ENCODE results near the gene MAGI1. TPM values are rescaled to one million over a fixed set of nuclear protein-coding genes. Genes with fewer than 3 reads are reported as not detected.

Gene MAGI1
- total RNA-seq, 2 donors from 2014 or later, result 37.5 to 51.6 TPM

DNA sequence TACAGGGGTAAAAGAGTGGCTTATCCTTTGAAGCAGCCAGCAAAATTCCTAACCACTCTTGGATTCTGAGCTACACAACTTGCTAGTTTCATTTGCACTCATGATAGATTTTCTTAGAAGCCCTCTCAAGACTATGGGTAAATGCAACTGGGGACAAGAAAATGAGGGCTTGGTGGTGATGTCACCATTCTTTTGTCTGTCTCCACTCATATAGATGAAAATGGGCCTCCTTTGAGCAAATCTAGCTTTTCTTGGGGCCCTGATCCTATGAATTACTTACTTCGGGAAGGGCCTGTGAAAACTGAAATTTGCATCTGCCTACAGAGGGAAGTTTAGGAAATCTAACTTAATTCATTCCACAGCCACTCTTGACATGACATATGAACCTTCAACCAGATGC lies 486.3 kb downstream of the MAGI1 start:
- Histone ChIP-seq H3K27me3 (replicated peaks; ENCODE audit: insufficient read depth) (no peaks in the 10 kb centered on the region), H3K4me3 (no peak overlapping the region), H3K4me1 (replicated peaks) (no peaks in the 10 kb centered on the region), H3K27ac (no peak overlapping the region), H3K9me3 (no peaks in the 10 kb centered on the region), H3K36me3 (no peaks in the 10 kb centered on the region)
- WGBS, result 97% methylated on average over 1 of the region's 1 CpG
- no peak for DNase-seq (ENCODE audit: low spot score)
- no peak for TF ChIP-seq CTCF (IDR thresholded peaks at IDR 0.05)
- no peak for TF ChIP-seq POLR2AphosphoS5 (IDR thresholded peaks at IDR 0.05)
- TF ChIP-seq POLR2A (IDR thresholded peaks at IDR 0.05), result no peak
- intact Hi-C loops (cut with DNase I), result no loop called here

- Histone ChIP-seq H3K27me3 (replicated peaks; ENCODE audit: insufficient read depth) (no peaks in the 10 kb centered on the region), H3K9me3 (no peaks in the 10 kb centered on the region), H3K4me3 (no peak overlapping the region), H3K27ac (no peak overlapping the region), H3K36me3 (no peaks in the 10 kb centered on the region), H3K4me1 (replicated peaks) (no peaks in the 10 kb centered on the region)
- TF ChIP-seq CTCF (IDR thresholded peaks at IDR 0.05) (no peak), POLR2A (IDR thresholded peaks at IDR 0.05) (no peak)
- no peak for DNase-seq (ENCODE audit: low spot score)
- 79% methylated on average over 1 of the region's 1 CpG for WGBS
- intact Hi-C loops (cut with DNase I), result no loop called here
Measured at GRCh38 chr3:65551945-65552344, 486.8 kb downstream of the MAGI1 start.

- 88% methylated on average over 2 of the region's 2 CpGs for WGBS
- TF ChIP-seq POLR2A (IDR thresholded peaks at IDR 0.05) (no peak), POLR2AphosphoS5 (IDR thresholded peaks at IDR 0.05) (no peak), CTCF (IDR thresholded peaks at IDR 0.05) (no peak)
- Histone ChIP-seq H3K9me3 (no peaks in the 10 kb centered on the region), H3K27ac (no peak overlapping the region), H3K36me3 (no peaks in the 10 kb centered on the region), H3K4me3 (no peak overlapping the region), H3K4me1 (replicated peaks) (no peaks in the 10 kb centered on the region), H3K27me3 (replicated peaks; ENCODE audit: insufficient read depth) (no peaks in the 10 kb centered on the region)
- intact Hi-C loops (cut with DNase I), result no loop called here
- DNase-seq (ENCODE audit: low spot score), result no peak
Measured at GRCh38 chr3:65550137-65550536, 488.6 kb downstream of the MAGI1 start.

DNA sequence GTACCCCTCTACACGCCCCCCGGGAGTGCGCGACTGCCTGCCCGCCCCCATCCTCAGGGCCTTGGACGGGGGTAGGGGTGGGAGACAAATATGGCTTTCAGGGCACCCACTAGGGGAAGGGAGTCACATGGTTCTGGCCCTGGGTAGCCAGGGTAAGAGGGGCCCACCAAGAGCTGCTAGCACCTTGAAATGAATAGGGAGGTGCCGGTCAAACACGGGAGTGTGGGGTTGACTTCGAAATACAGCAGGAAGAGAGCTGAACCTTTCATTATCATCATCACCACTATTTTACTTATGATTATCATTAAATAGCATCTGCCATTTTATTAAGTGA lies 489.1 kb downstream of the MAGI1 start:
- 34% methylated on average over 8 of the region's 9 CpGs for WGBS
- no peaks in the 10 kb centered on the region for H3K27me3 ChIP-seq (replicated peaks; ENCODE audit: insufficient read depth)
- no peak for DNase-seq (ENCODE audit: low spot score)
- no peaks in the 10 kb centered on the region for H3K36me3 ChIP-seq
- H3K4me1 ChIP-seq (replicated peaks), result no peaks in the 10 kb centered on the region
- TF ChIP-seq POLR2A (IDR thresholded peaks at IDR 0.05), result no peak
- TF ChIP-seq CTCF (IDR thresholded peaks at IDR 0.05), result no peak
- no peak for TF ChIP-seq POLR2AphosphoS5 (IDR thresholded peaks at IDR 0.05)
- intact Hi-C loops (cut with DNase I), result no loop called here
- no peak overlapping the region for H3K27ac ChIP-seq
- no peaks in the 10 kb centered on the region for H3K9me3 ChIP-seq
- peak overlapping the region; percentile 33 to 37 for H3K4me3 ChIP-seq

- no peaks in the 10 kb centered on the region for H3K27me3 ChIP-seq (replicated peaks; ENCODE audit: insufficient read depth)
- no peaks in the 10 kb centered on the region for H3K36me3 ChIP-seq
- no peaks in the 10 kb centered on the region for H3K9me3 ChIP-seq
- intact Hi-C loops (cut with DNase I), result no loop called here
- H3K4me1 ChIP-seq (replicated peaks), result no peaks in the 10 kb centered on the region
- TF ChIP-seq CTCF (IDR thresholded peaks at IDR 0.05) (no peak), POLR2AphosphoS5 (IDR thresholded peaks at IDR 0.05) (no peak), POLR2A (IDR thresholded peaks at IDR 0.05) (no peak)
- no peak overlapping the region for H3K27ac ChIP-seq
- WGBS, result 3% methylated on average over 54 of the region's 71 CpGs
- H3K4me3 ChIP-seq, result peak overlapping the region; percentile 33 to 37
- peak; percentile 9 for DNase-seq (ENCODE audit: low spot score)
Measured at GRCh38 chr3:65548848-65549625, 489.7 kb downstream of the MAGI1 start.

Data from prostate gland (tissue), 2 donors.